Neutrophil (primary cell): ENCODE results near the gene CDC23.
"Not testable (repeated sequence)": the region's sequence is repeated elsewhere in the genome, so short reads cannot be mapped to it uniquely, and the experiment has no call there.

Experiments
- H3K27ac ChIP-seq: fragments of 200-600 bp; sonication (generic); 2 replicates; pipeline ENCODE4 v1.5.1; 2016; ENCODE audit warnings: mild to moderate bottlenecking, moderate library complexity
- H3K27me3 ChIP-seq: fragments of 200-600 bp; sonication (generic); 2 replicates; pipeline ENCODE4 v1.6.0; 2016; ENCODE audit warnings: mild to moderate bottlenecking
- H3K36me3 ChIP-seq: fragments of 200-600 bp; sonication (generic); 2 replicates; pipeline ENCODE4 v1.5.1; 2017
- H3K4me1 ChIP-seq, 2 experiments: fragments of 200-600 bp in 1 of 2; sonication (generic) in 1 of 2; 1 replicate in 1 of 2; 2 replicates in 1 of 2; pipeline versions ENCODE4 v1.5.1 to v1.6.1; 2013 to 2016; ENCODE audit warnings: low read depth in 1 of 2, low read length in 1 of 2, mild to moderate bottlenecking in 1 of 2, moderate library complexity in 1 of 2; ENCODE audit not compliant: control insufficient read depth in 1 of 2, insufficient read depth in 1 of 2
- H3K4me3 ChIP-seq, 2 experiments: fragments of 200-600 bp in 1 of 2; sonication (generic) in 1 of 2; 1 replicate in 1 of 2; 2 replicates in 1 of 2; pipeline ENCODE4 v1.5.1; 2013 to 2016; ENCODE audit warnings: low read depth in 1 of 2, low read length in 1 of 2, mild to moderate bottlenecking in 1 of 2, moderate library complexity in 1 of 2
- H3K9me3 ChIP-seq: fragments of 200-600 bp; sonication (generic); 2 replicates; pipeline ENCODE4 v1.5.1; 2016
- CTCF ChIP-seq: fragments of 200-600 bp; sonication (generic); IDR thresholded peaks from 2 replicates; pipeline ENCODE4 v1.5.1; 2016; ENCODE audit warnings: antibody characterized with exemption

The CDC23 gene

GRCh38 chr5:138210985-138211384, 2.1 kb downstream of the CDC23 start:
- H3K9me3 ChIP-seq: no peaks in the 10 kb centered on the region
- no peaks in the 10 kb centered on the region for H3K27me3 ChIP-seq
- H3K36me3 ChIP-seq: peaks cover 4% of the 10 kb centered on the region
- TF ChIP-seq CTCF: no peak
- H3K27ac ChIP-seq: no peak overlapping the region
- H3K4me1 ChIP-seq: peaks cover 16 to 18% of the 10 kb centered on the region in 2 experiments
- no peak overlapping the region for H3K4me3 ChIP-seq

GRCh38 chr5:138193859-138194258, 19.3 kb downstream of the CDC23 start:
- peaks cover 42% of the 10 kb centered on the region for H3K36me3 ChIP-seq
- H3K4me1 ChIP-seq, H3K27ac ChIP-seq, H3K4me3 ChIP-seq, H3K27me3 ChIP-seq, H3K9me3 ChIP-seq: not testable (repeated sequence)

- Histone ChIP-seq H3K27me3 (no peaks in the 10 kb centered on the region), H3K27ac (no peak overlapping the region), H3K36me3 (peaks cover 45% of the 10 kb centered on the region), H3K4me3 (no peak overlapping the region), H3K4me1 (no peaks in the 10 kb centered on the region), H3K9me3 (no peaks in the 10 kb centered on the region)
- TF ChIP-seq CTCF: no peak
These were observed 20.3 kb downstream of the CDC23 start for GRCh38 chr5:138192826-138193225.

GRCh38 chr5:138188626-138189025, 24.5 kb downstream of the CDC23 start:
- peaks cover 24 to 25% of the 10 kb centered on the region in 2 experiments for H3K4me1 ChIP-seq
- no peak overlapping the region for H3K4me3 ChIP-seq
- H3K36me3 ChIP-seq: peaks cover 41% of the 10 kb centered on the region
- no peaks in the 10 kb centered on the region for H3K27me3 ChIP-seq
- no peak for TF ChIP-seq CTCF
- H3K27ac ChIP-seq: no peak overlapping the region
- no peaks in the 10 kb centered on the region for H3K9me3 ChIP-seq

- no peak for TF ChIP-seq CTCF
- no peak overlapping the region for H3K4me3 ChIP-seq
- H3K27ac ChIP-seq: peak overlapping the region; percentile 69
- peaks cover 24 to 25% of the 10 kb centered on the region in 2 experiments for H3K4me1 ChIP-seq
- H3K27me3 ChIP-seq: no peaks in the 10 kb centered on the region
- no peaks in the 10 kb centered on the region for H3K9me3 ChIP-seq
- peaks cover 38% of the 10 kb centered on the region for H3K36me3 ChIP-seq
These were observed 27.1 kb downstream of the CDC23 start for GRCh38 chr5:138186002-138186447.

- peaks cover 18% of the 10 kb centered on the region for H3K36me3 ChIP-seq
- H3K4me1 ChIP-seq: peaks cover 44 to 51% of the 10 kb centered on the region in 2 experiments
These were observed 30.3 kb downstream of the CDC23 start for GRCh38 chr5:138182808-138183207.

More at GRCh38 chr5:138182808-138183207, 30.3 kb downstream of the CDC23 start:
- no peak for TF ChIP-seq CTCF
- Histone ChIP-seq H3K27me3 (no peaks in the 10 kb centered on the region), H3K4me3 (no peak overlapping the region), H3K9me3 (no peaks in the 10 kb centered on the region), H3K27ac (no peak overlapping the region)
